IPS-18a (cell line): ENCODE data around the gene RAB6B.
A peak's percentile ranks its signal among the peaks of the same experiment; 100 is the strongest.

ENCODE experiments used
- H3K27ac ChIP-seq: one replicate; pipeline ENCODE4 v1.5.1; 2013; ENCODE audit warnings: low read length
- H3K27me3 ChIP-seq: one replicate; pipeline ENCODE4 v1.6.1; 2013; ENCODE audit warnings: mild to moderate bottlenecking, low read length; ENCODE audit not compliant: control insufficient read depth, insufficient read depth
- H3K36me3 ChIP-seq: one replicate; pipeline ENCODE4 v1.6.1; 2013; ENCODE audit warnings: low read depth, low read length; ENCODE audit not compliant: control insufficient read depth
- H3K4me1 ChIP-seq: one replicate; pipeline ENCODE4 v1.6.1; 2013; ENCODE audit warnings: low read depth, low read length; ENCODE audit not compliant: control insufficient read depth
- H3K4me3 ChIP-seq: one replicate; pipeline ENCODE4 v1.5.1; 2013; ENCODE audit warnings: low read length
- H3K9ac ChIP-seq: one replicate; pipeline ENCODE4 v1.6.1; 2013; ENCODE audit warnings: mild to moderate bottlenecking, low read length, moderate library complexity
- H3K9me3 ChIP-seq: one replicate; pipeline ENCODE4 v1.6.1; 2013; ENCODE audit warnings: low read depth, low read length; ENCODE audit not compliant: control insufficient read depth

The RAB6B gene

GRCh38 chr3:133895208-133896001 is at the start of gene RAB6B:
Gene RAB6B (minus strand): TSS chr3:133895882. CDS start chr3:133895466, 416 bp downstream.
- H3K36me3 ChIP-seq: no peaks in the 10 kb centered on the region
- H3K4me3 ChIP-seq: peak within 1 kb of the TSS; percentile 67
- H3K9ac ChIP-seq: no peak within 1 kb of the TSS
- no peaks in the 10 kb centered on the region for H3K9me3 ChIP-seq
- H3K27ac ChIP-seq: no peak within 1 kb of the TSS
- H3K27me3 ChIP-seq: peaks cover 43% of the 10 kb centered on the region
- H3K4me1 ChIP-seq: peaks cover 6% of the 10 kb centered on the region

- no peaks in the 10 kb centered on the region for H3K27me3 ChIP-seq
- H3K9ac ChIP-seq: no peak overlapping the region
- no peaks in the 10 kb centered on the region for H3K9me3 ChIP-seq
- no peak overlapping the region for H3K27ac ChIP-seq
- H3K4me3 ChIP-seq: no peak overlapping the region
- peaks cover 3% of the 10 kb centered on the region for H3K4me1 ChIP-seq
- H3K36me3 ChIP-seq: no peaks in the 10 kb centered on the region
Observed at GRCh38 chr3:133944641-133945380, 49.1 kb upstream of the RAB6B start.

- H3K36me3 ChIP-seq: no peaks in the 10 kb centered on the region
- H3K4me3 ChIP-seq: no peak overlapping the region
- peaks cover 3% of the 10 kb centered on the region for H3K4me1 ChIP-seq
- no peaks in the 10 kb centered on the region for H3K9me3 ChIP-seq
- H3K27me3 ChIP-seq: no peaks in the 10 kb centered on the region
- no peak overlapping the region for H3K27ac ChIP-seq
- no peak overlapping the region for H3K9ac ChIP-seq
Observed at GRCh38 chr3:133944181-133944580, 48.5 kb upstream of the RAB6B start.

- H3K9ac ChIP-seq: no peak overlapping the region
- peaks cover 3% of the 10 kb centered on the region for H3K4me1 ChIP-seq
- no peaks in the 10 kb centered on the region for H3K36me3 ChIP-seq
- no peaks in the 10 kb centered on the region for H3K9me3 ChIP-seq
- H3K27me3 ChIP-seq: no peaks in the 10 kb centered on the region
- no peak overlapping the region for H3K4me3 ChIP-seq
- no peak overlapping the region for H3K27ac ChIP-seq
Observed at GRCh38 chr3:133943639-133944141, 48.0 kb upstream of the RAB6B start.

GRCh38 chr3:133943031-133943535 is 47.4 kb upstream of the RAB6B start:
- no peaks in the 10 kb centered on the region for H3K36me3 ChIP-seq
- H3K4me3 ChIP-seq: no peak overlapping the region
- no peaks in the 10 kb centered on the region for H3K9me3 ChIP-seq
- no peak overlapping the region for H3K27ac ChIP-seq
- no peak overlapping the region for H3K9ac ChIP-seq
- H3K4me1 ChIP-seq: peaks cover 3% of the 10 kb centered on the region
- no peaks in the 10 kb centered on the region for H3K27me3 ChIP-seq

- Histone ChIP-seq H3K27ac (no peak overlapping the region), H3K36me3 (no peaks in the 10 kb centered on the region), H3K9ac (no peak overlapping the region), H3K9me3 (no peaks in the 10 kb centered on the region), H3K4me3 (no peak overlapping the region), H3K27me3 (no peaks in the 10 kb centered on the region), H3K4me1 (peaks cover 3% of the 10 kb centered on the region)
Observed at GRCh38 chr3:133941415-133941821, 45.7 kb upstream of the RAB6B start.

GRCh38 chr3:133940536-133940935 is 44.9 kb upstream of the RAB6B start:
- Histone ChIP-seq H3K36me3 (no peaks in the 10 kb centered on the region), H3K4me3 (no peak overlapping the region), H3K9ac (no peak overlapping the region), H3K27ac (no peak overlapping the region), H3K9me3 (no peaks in the 10 kb centered on the region), H3K4me1 (peaks cover 3% of the 10 kb centered on the region), H3K27me3 (no peaks in the 10 kb centered on the region)

GRCh38 chr3:133939463-133939835 is 43.8 kb upstream of the RAB6B start:
- peaks cover 3% of the 10 kb centered on the region for H3K4me1 ChIP-seq
- no peak overlapping the region for H3K4me3 ChIP-seq
- H3K9me3 ChIP-seq: no peaks in the 10 kb centered on the region
- H3K27ac ChIP-seq: no peak overlapping the region
- H3K9ac ChIP-seq: no peak overlapping the region
- no peaks in the 10 kb centered on the region for H3K36me3 ChIP-seq
- H3K27me3 ChIP-seq: no peaks in the 10 kb centered on the region

GRCh38 chr3:133938770-133939462 is 43.2 kb upstream of the RAB6B start:
- Histone ChIP-seq H3K27ac (no peak overlapping the region), H3K27me3 (no peaks in the 10 kb centered on the region), H3K36me3 (no peaks in the 10 kb centered on the region), H3K9ac (no peak overlapping the region), H3K4me3 (no peak overlapping the region), H3K9me3 (no peaks in the 10 kb centered on the region), H3K4me1 (peaks cover 3% of the 10 kb centered on the region)

GRCh38 chr3:133937756-133938601 is 42.3 kb upstream of the RAB6B start:
- H3K27me3 ChIP-seq: no peaks in the 10 kb centered on the region

More at GRCh38 chr3:133937756-133938601, 42.3 kb upstream of the RAB6B start:
- no peak overlapping the region for H3K9ac ChIP-seq
- H3K27ac ChIP-seq: no peak overlapping the region
- H3K36me3 ChIP-seq: no peaks in the 10 kb centered on the region
- peaks cover 3% of the 10 kb centered on the region for H3K4me1 ChIP-seq
- H3K4me3 ChIP-seq: no peak overlapping the region
- no peaks in the 10 kb centered on the region for H3K9me3 ChIP-seq
